HepG2 (cell line): ENCODE measurements around the gene IRF6. TPM values are rescaled to one million over a fixed set of nuclear protein-coding genes. Genes with fewer than 3 reads are reported as not detected.

Experiments
- AGO1 ChIP-seq: fragments of 200-400 bp; formaldehyde crosslinking; IDR thresholded peaks from 2 replicates; pipeline ENCODE4 v1.6.1; 2017; ENCODE audit warnings: mild to moderate bottlenecking, low read depth, low read length, moderate library complexity; ENCODE audit not compliant: poor library complexity, severe bottlenecking
- CENPBD1 ChIP-seq: sonication (generic); formaldehyde crosslinking; IDR thresholded peaks from 2 replicates; pipeline ENCODE4 v1.8.0; 2022; ENCODE audit warnings: missing genetic modification reagents, low read depth, mild to moderate bottlenecking, borderline replicate concordance
- DDIT3 ChIP-seq: sonication (generic); formaldehyde crosslinking; IDR thresholded peaks from 2 replicates; pipeline ENCODE4 v1.4.0; 2020; ENCODE audit warnings: mild to moderate bottlenecking, missing genetic modification reagents
- ELF4 ChIP-seq: sonication (generic); formaldehyde crosslinking; IDR thresholded peaks from 2 replicates; pipeline ENCODE4 v1.5.0; 2020; ENCODE audit warnings: missing genetic modification reagents, mild to moderate bottlenecking, moderate library complexity, borderline replicate concordance
- GZF1 ChIP-seq: sonication (generic); formaldehyde crosslinking; IDR thresholded peaks from 2 replicates; pipeline ENCODE4 v1.5.1; 2020; ENCODE audit warnings: mild to moderate bottlenecking, missing genetic modification reagents
- HDAC6 ChIP-seq: fragments of 200-600 bp; sonication (generic); IDR thresholded peaks from 2 replicates; pipeline ENCODE4 v1.7.0; 2017; ENCODE audit warnings: mild to moderate bottlenecking, antibody characterized with exemption, low read length, low read depth
- HNRNPL ChIP-seq: fragments of 200-400 bp; formaldehyde crosslinking; IDR thresholded peaks from 2 replicates; pipeline ENCODE4 v1.6.1; 2017; ENCODE audit warnings: mild to moderate bottlenecking, low read depth, low read length
- LBX2 ChIP-seq: sonication (generic); formaldehyde crosslinking; IDR thresholded peaks from 2 replicates; pipeline ENCODE4 v1.5.0; 2020; ENCODE audit warnings: missing genetic modification reagents, mild to moderate bottlenecking, borderline replicate concordance
- NCOR1 ChIP-seq: fragments of 200-600 bp; sonication (generic); IDR thresholded peaks from 2 replicates; pipeline ENCODE4 v1.7.0; 2017; ENCODE audit warnings: antibody characterized with exemption, low read length, borderline replicate concordance
- NFE2L2 ChIP-seq: fragments of 150-350 bp; IDR thresholded peaks from 2 replicates; pipeline ENCODE4 v1.6.1; 2014; ENCODE audit warnings: low read length
- PITX1 ChIP-seq: sonication (generic); formaldehyde crosslinking; IDR thresholded peaks from 2 replicates; pipeline ENCODE4 v1.5.1; 2020; ENCODE audit warnings: mild to moderate bottlenecking, missing genetic modification reagents
- PRMT3 ChIP-seq: sonication (generic); formaldehyde crosslinking; IDR thresholded peaks from 2 replicates; pipeline ENCODE4 v1.8.1; 2022; ENCODE audit warnings: low read depth, mild to moderate bottlenecking, moderate library complexity, missing genetic modification reagents, borderline replicate concordance
- SIX1 ChIP-seq: sonication (generic); formaldehyde crosslinking; IDR thresholded peaks from 2 replicates; pipeline ENCODE4 v1.4.0; 2020; ENCODE audit warnings: missing genetic modification reagents, borderline replicate concordance
- SRSF4 ChIP-seq: fragments of 200-400 bp; formaldehyde crosslinking; IDR thresholded peaks from one replicate; pipeline ENCODE4 v1.6.1; 2018; ENCODE audit warnings: mild to moderate bottlenecking, low read depth, low read length, moderate library complexity; ENCODE audit not compliant: poor library complexity, severe bottlenecking
- TERF1 ChIP-seq: sonication (generic); formaldehyde crosslinking; IDR thresholded peaks from 2 replicates; pipeline ENCODE4 v1.8.0; 2022; ENCODE audit warnings: mild to moderate bottlenecking, missing genetic modification reagents, moderate library complexity
- THAP7 ChIP-seq: sonication (generic); formaldehyde crosslinking; IDR thresholded peaks from 2 replicates; pipeline ENCODE4 v1.8.1; 2023; ENCODE audit warnings: mild to moderate bottlenecking, missing genetic modification reagents
- ZNF256 ChIP-seq: sonication (generic); formaldehyde crosslinking; conservative IDR thresholded peaks from 2 replicates; pipeline ENCODE4 v1.4.0; 2020; ENCODE audit warnings: missing genetic modification reagents
- ZNF33B ChIP-seq: sonication (generic); formaldehyde crosslinking; IDR thresholded peaks from 2 replicates; pipeline ENCODE4 v1.5.1; 2020; ENCODE audit warnings: mild to moderate bottlenecking, missing genetic modification reagents
- ZNF550 ChIP-seq: sonication (generic); formaldehyde crosslinking; IDR thresholded peaks from 2 replicates; pipeline ENCODE4 v1.4.0; 2020; ENCODE audit warnings: mild to moderate bottlenecking, missing genetic modification reagents, borderline replicate concordance
- ZNF768 ChIP-seq: sonication (generic); formaldehyde crosslinking; IDR thresholded peaks from 2 replicates; pipeline ENCODE4 v1.4.0; 2020; ENCODE audit warnings: missing genetic modification reagents
- ZSCAN20 ChIP-seq: sonication (generic); formaldehyde crosslinking; IDR thresholded peaks from 2 replicates; pipeline ENCODE4 v1.4.0; 2020; ENCODE audit warnings: missing genetic modification reagents, mild to moderate bottlenecking, borderline replicate concordance
- polyA plus RNA-seq, 8 experiments: library from polyadenylated mRNA; depleted of rRNA in 3 of 8; stranded (reverse) in 7 of 8; unstranded in 1 of 8; fragments of >200 nt; fragmentation: Illumina TruSeq in 4 of 8; extraction: Trizol in 4 of 8; gene quantifications; 2 replicates each; pipeline versions ENCODE4 v1.2.1 to v1.2.3, GENCODE V29; 2011 to 2016; ENCODE audit warnings: low read depth in 4 of 8, missing spikeins in 1 of 8, mixed read lengths in 1 of 8; ENCODE audit not compliant: insufficient read depth in 1 of 8
- total RNA-seq, 5 experiments: library from RNA; depleted of rRNA; stranded (reverse); fragments of >200 nt; fragmentation: Illumina TruSeq; extraction: Trizol; gene quantifications; 2 replicates each; pipeline ENCODE4 v1.2.3, GENCODE V29; 2016; ENCODE audit warnings: low read depth in 1 of 5
- TF ChIP-seq, protein P1 (sequence below): sonication (generic); formaldehyde crosslinking; IDR thresholded peaks from 2 replicates; pipeline ENCODE4 v1.5.0; 2020; ENCODE audit warnings: missing genetic modification reagents, mild to moderate bottlenecking, borderline replicate concordance
- TF ChIP-seq, protein P2 (sequence below): IDR thresholded peaks from 2 replicates; pipeline ENCODE4 v1.6.1; 2018; ENCODE audit warnings: missing genetic modification reagents

Gene IRF6
- total and polyA plus RNA-seq, 2 of the 13 experiments (the other 11 are each of a cell fraction or from before 2014, with no cell fraction given), result 0.02 TPM; not detected in 1

DNA sequence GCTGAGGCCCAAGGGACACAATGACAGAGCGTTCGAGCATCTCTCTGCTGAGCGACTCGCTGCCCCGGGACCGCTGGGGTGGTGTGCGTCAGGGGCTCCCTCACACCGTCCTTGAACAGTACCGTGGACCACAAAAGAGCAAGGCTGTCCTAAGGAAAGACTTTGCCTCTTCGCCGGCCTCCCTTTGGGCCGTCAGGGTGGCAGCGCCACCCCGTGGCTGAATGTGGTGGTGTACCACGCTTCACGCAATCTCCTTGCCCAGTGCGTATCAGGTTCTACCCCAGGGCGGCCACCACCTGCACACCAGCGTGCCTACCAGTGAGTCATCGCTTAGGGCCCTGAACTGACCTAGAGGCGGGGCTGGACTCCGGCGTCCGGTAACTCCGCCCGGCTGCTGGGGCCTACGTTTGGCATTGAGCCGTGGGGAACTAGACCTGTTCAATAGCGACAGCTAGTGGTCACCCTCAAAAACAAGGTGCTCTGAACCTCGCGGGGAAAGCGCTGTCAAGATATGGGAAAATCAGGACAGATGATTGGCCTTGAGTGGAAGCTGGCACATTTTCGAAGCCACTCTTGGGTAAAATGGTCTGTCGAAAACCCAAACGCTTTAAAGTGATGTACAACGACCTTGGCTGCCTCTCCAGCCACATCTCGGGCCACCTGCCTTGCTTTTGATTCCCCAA lies 58.2 kb downstream of the IRF6 start (continued):
- TF ChIP-seq ZNF256 (CRISPR knock-in tag) (no peak), DDIT3 (CRISPR knock-in tag) (no peak), LBX2 (CRISPR knock-in tag) (no peak), NCOR1 (no peak), CENPBD1 (CRISPR knock-in tag) (no peak), AGO1 (no peak), HDAC6 (no peak), HNRNPL (peak; percentile 79; the same call in 1 of the 2 replicates), ZNF33B (CRISPR knock-in tag) (no peak), ZSCAN20 (CRISPR knock-in tag) (no peak), ZNF550 (CRISPR knock-in tag) (no peak), THAP7 (CRISPR knock-in tag) (no peak), SIX1 (CRISPR knock-in tag) (peak; percentile 42; the same call in 1 of the 2 replicates), PITX1 (no peak), ZNF768 (peak; percentile 31; the same call in 1 of the 2 replicates), SRSF4 (no peak), PRMT3 (no peak), NFE2L2 (no peak), ELF4 (CRISPR knock-in tag) (no peak), GZF1 (CRISPR knock-in tag) (no peak), TERF1 (no peak)
- TF ChIP-seq, protein P1, sequence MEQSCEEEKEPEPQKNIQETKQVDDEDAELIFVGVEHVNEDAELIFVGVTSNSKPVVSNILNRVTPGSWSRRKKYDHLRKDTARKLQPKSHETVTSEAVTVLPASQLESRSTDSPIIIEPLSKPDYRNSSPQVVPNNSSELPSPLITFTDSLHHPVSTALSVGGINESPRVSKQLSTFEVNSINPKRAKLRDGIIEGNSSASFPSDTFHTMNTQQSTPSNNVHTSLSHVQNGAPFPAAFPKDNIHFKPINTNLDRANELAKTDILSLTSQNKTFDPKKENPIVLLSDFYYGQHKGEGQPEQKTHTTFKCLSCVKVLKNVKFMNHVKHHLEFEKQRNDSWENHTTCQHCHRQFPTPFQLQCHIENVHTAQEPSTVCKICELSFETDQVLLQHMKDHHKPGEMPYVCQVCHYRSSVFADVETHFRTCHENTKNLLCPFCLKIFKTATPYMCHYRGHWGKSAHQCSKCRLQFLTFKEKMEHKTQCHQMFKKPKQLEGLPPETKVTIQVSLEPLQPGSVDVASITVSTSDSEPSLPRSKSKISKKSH (CRISPR knock-in tag), result no peak
- TF ChIP-seq, protein P2, sequence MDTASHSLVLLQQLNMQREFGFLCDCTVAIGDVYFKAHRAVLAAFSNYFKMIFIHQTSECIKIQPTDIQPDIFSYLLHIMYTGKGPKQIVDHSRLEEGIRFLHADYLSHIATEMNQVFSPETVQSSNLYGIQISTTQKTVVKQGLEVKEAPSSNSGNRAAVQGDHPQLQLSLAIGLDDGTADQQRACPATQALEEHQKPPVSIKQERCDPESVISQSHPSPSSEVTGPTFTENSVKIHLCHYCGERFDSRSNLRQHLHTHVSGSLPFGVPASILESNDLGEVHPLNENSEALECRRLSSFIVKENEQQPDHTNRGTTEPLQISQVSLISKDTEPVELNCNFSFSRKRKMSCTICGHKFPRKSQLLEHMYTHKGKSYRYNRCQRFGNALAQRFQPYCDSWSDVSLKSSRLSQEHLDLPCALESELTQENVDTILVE (CRISPR knock-in tag), result 0 out of 2 replicates have a peak, but pooled peaks have one; percentile 47
